Aorta (tissue), 5 donors: ENCODE measurements around the gene SEMA5B. TPM values are rescaled to one million over a fixed set of nuclear protein-coding genes. Genes with fewer than 3 reads are reported as not detected.

ENCODE experiments used
- ATAC-seq: fragments of 200-7000 bp; cut with Tn5 transposase; one replicate; pipeline ENCODE4 v1.9.1; 2022; ENCODE audit warnings: moderate library complexity; ENCODE audit not compliant: low FRiP score
- DNase-seq, 2 donors: peaks; one replicate each; pipeline ENCODE4 v3.0.0-alpha.2; 2020
- H3K27ac ChIP-seq, 2 donors: one replicate each; pipeline ENCODE4 v1.5.1; 2013; ENCODE audit warnings: low read length in 2 of 2, mild to moderate bottlenecking in 2 of 2, moderate library complexity in 2 of 2, control low read depth in 1 of 2, inconsistent platforms in 1 of 2, low read depth in 1 of 2
- H3K27me3 ChIP-seq, 2 donors: one replicate each; pipeline ENCODE4 v1.6.1; 2013; ENCODE audit warnings: control low read depth in 1 of 2, low read length in 1 of 2, mild to moderate bottlenecking in 1 of 2, moderate library complexity in 1 of 2; ENCODE audit not compliant: insufficient read depth in 2 of 2, control insufficient read depth in 1 of 2
- H3K36me3 ChIP-seq, 2 donors: one replicate each; pipeline ENCODE4 v1.6.1; 2013; ENCODE audit warnings: control low read depth in 1 of 2, low read length in 1 of 2, mild to moderate bottlenecking in 1 of 2; ENCODE audit not compliant: insufficient read depth in 2 of 2, control insufficient read depth in 1 of 2
- H3K4me1 ChIP-seq, 2 donors: one replicate each; pipeline ENCODE4 v1.6.1; 2013; ENCODE audit warnings: low read length in 2 of 2, control low read depth in 1 of 2, mild to moderate bottlenecking in 1 of 2, moderate library complexity in 1 of 2; ENCODE audit not compliant: insufficient read depth in 2 of 2, control insufficient read depth in 1 of 2
- H3K4me3 ChIP-seq, 2 donors: one replicate each; pipeline ENCODE4 v1.5.1; 2013; ENCODE audit warnings: low read length in 2 of 2, control low read depth in 1 of 2, mild to moderate bottlenecking in 1 of 2
- H3K9me3 ChIP-seq: one replicate; pipeline ENCODE4 v1.6.1; 2013; ENCODE audit warnings: mild to moderate bottlenecking, low read length; ENCODE audit not compliant: control insufficient read depth
- WGBS, 2 donors: extraction: QIAGEN DNeasy Blood & Tissue Kit; methylation state at CpG; one replicate each; pipeline ENCODE4 v1.1.7; 2013; 5-methylcytosine and 5-hydroxymethylcytosine counted together
- intact Hi-C, 2 donors: fragments of 100-400 bp; cut with DNase I; formaldehyde crosslinking; loops; one replicate each; pipeline versions ENCODE4 v1.14.2 to v1.15.0; 2022
- polyA plus RNA-seq, 2 donors: library from polyadenylated mRNA; stranded (reverse); fragments of 200-250 nt; gene quantifications; one replicate each; pipeline ENCODE4 v1.2.3, GENCODE V29; 2013
- total RNA-seq, 2 donors: library from RNA; stranded (reverse); fragmentation: NEBNext Ultra II Directional; extraction: Animal tissue kit (Norgen Biotek cat#: 25700); gene quantifications; one replicate each; pipeline ENCODE4 v1.2.1, GENCODE V29; 2021
- donor health status: healthy with polysubstance abuse.
- donor health status: Bipolar disorder and iron deficiency.
- donor health status: DM: no; HTN: no; CAD: no.
- donor health status: DM: no; HTN: no; CAD: no.
- donor health status: DM: yes; HTN: yes; CAD: no.

The SEMA5B gene
- total and polyA plus RNA-seq, 4 donors = under 0.01 to 4.9 (median 0.92) TPM

- intact Hi-C loops = loop anchor here in 1 of 2 donors (10.0 kb wide), 1 partner anchor 610 kb away; no protein-coding TSS in a partner anchor
- H3K27me3 ChIP-seq = no peaks in the 10 kb centered on the region
- no peak overlapping the region for H3K27ac ChIP-seq
- DNase-seq = no peak
- no peak overlapping the region for H3K4me3 ChIP-seq
- no peak for ATAC-seq
- 62 to 72% methylated on average over 2 of the region's 2 CpGs for WGBS, 2 donors
- H3K36me3 ChIP-seq = no peaks in the 10 kb centered on the region
- H3K9me3 ChIP-seq = no peaks in the 10 kb centered on the region
- H3K4me1 ChIP-seq = no peaks in the 10 kb centered on the region
Measured at GRCh38 chr3:122945230-122945629, 82.3 kb downstream of the SEMA5B start.

DNA sequence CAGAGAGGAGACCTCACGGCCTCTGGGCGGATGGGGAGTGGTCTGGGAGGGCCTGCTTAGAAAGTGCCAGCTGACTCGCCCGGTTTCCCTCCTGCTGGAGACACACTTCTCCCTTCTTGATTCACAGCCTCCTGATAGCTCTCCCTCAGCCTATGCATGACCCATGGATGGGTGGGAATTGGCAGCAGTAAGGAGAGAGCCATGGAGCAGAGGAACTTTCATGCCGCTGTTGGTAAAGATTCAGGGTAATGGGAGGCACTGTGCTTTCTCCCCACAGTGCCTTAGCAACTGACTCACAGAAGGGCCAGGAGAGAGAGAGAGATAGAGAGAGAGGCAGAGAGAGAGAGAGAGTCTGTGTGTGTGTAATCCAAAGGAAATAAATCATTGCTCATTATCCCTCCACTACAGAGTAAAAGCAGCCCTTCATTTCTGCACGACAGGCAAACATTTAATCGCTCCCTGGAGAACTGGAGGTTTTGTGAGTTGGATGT, 82.8 kb downstream of the SEMA5B start:
- ATAC-seq (no peak), DNase-seq (no peak)
- Histone ChIP-seq H3K27ac (no peak overlapping the region), H3K4me1 (no peaks in the 10 kb centered on the region), H3K9me3 (no peaks in the 10 kb centered on the region), H3K4me3 (no peak overlapping the region), H3K36me3 (no peaks in the 10 kb centered on the region), H3K27me3 (no peaks in the 10 kb centered on the region)
- intact Hi-C loops = loop anchor here in 1 of 2 donors (5.0 to 10.0 kb wide), 2 partner anchors 38 to 610 kb away; no protein-coding TSS in a partner anchor
- 33 to 43% methylated on average over 7 of the region's 7 CpGs for WGBS, 2 donors

DNA sequence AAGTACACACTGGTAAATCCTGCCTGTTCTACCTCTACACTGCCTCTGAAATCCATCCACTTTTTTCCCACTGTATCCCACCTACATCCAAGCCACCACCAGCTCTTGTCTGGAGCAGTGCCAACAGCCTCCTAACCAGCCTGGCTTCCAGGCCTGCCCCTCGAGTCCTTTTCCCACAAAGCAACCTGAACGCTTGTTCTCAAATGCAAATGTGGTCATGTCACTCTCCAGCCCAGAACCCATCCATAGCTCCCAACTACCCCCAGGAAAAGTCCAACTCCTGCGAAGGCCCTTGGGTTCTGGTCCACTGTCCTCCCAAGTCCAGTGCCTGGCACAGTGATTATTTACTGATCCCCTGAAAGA, 83.8 kb downstream of the SEMA5B start:
- 85 to 93% methylated on average over 3 of the region's 3 CpGs for WGBS, 2 donors
- no peak for DNase-seq
- intact Hi-C loops = loop anchor here (1.0 to 10.0 kb wide), 5 partner anchors 38 to 611 kb away; no protein-coding TSS in a partner anchor
- Histone ChIP-seq H3K9me3 (no peaks in the 10 kb centered on the region), H3K4me1 (no peaks in the 10 kb centered on the region), H3K27ac (no peak overlapping the region), H3K36me3 (no peaks in the 10 kb centered on the region), H3K27me3 (no peaks in the 10 kb centered on the region), H3K4me3 (no peak overlapping the region)
- no peak for ATAC-seq

DNA sequence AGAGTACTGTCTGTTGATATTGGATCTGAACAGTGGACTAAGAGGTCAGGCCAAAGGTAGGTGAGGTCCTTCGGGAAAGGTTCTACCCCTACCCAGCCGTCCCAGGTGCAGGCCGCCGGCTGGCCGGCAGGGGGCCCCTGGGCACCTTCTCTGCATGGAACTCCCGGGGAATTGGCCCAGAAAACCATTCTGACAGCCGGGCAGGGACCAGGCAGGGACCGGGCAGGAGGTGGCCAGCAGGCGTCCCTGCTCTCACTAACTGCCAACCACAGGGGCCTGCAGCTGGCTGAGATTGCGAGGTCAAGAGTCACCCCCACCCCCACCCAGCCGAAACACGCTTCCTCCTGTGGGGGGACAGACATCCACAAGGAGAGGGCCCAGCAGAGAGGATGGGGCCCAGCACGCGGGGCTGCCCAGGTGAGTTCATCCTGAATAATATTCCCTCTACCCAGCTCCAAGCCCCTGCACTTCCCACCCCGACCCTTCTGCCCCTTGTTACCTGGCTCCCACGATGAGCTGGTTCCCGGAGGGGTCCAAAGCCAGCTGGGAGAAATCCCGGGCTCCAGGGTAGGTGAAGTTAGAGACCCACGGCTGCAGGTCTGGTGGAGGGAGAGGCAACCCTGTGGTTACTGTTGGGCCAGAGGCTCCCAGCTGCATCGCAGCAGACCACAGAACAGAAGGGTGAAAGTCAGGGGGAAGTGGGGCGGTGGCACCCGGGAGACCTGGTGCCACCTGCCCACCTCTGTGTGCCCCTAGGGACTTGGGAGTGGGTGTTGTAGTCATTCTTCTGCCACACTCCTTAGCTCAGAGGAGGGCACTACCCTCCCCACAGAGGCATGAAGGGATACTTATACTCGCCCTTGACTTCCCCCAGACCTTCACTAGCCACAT, 84.4 kb downstream of the SEMA5B start:
- Histone ChIP-seq H3K4me1 (no peaks in the 10 kb centered on the region), H3K27me3 (no peaks in the 10 kb centered on the region), H3K4me3 (no peak overlapping the region), H3K9me3 (no peaks in the 10 kb centered on the region), H3K36me3 (no peaks in the 10 kb centered on the region), H3K27ac (no peak overlapping the region)
- intact Hi-C loops = loop anchor here (1.0 to 10.0 kb wide), 5 partner anchors 39 to 612 kb away; no protein-coding TSS in a partner anchor
- DNase-seq = peak; percentile 82 to 90
- WGBS, 2 donors = 31 to 36% methylated on average over 23 of the region's 23 CpGs
- peak; percentile 88 for ATAC-seq

- no peak for ATAC-seq
- no peaks in the 10 kb centered on the region for H3K4me1 ChIP-seq
- H3K27me3 ChIP-seq = no peaks in the 10 kb centered on the region
- WGBS, 2 donors = 84 to 86% methylated on average over 3 of the region's 3 CpGs
- no peak overlapping the region for H3K4me3 ChIP-seq
- no peaks in the 10 kb centered on the region for H3K36me3 ChIP-seq
- H3K27ac ChIP-seq = no peak overlapping the region
- H3K9me3 ChIP-seq = no peaks in the 10 kb centered on the region
- intact Hi-C loops = loop anchor here (2.0 to 10.0 kb wide), 4 partner anchors 40 to 613 kb away; no protein-coding TSS in a partner anchor
- no peak for DNase-seq
Measured at GRCh38 chr3:122942239-122942638, 85.3 kb downstream of the SEMA5B start.

GRCh38 chr3:122941228-122942206, 86.0 kb downstream of the SEMA5B start:
- intact Hi-C loops = loop anchor here (2.0 to 10.0 kb wide), 4 partner anchors 41 to 613 kb away; no protein-coding TSS in a partner anchor
- Histone ChIP-seq H3K4me1 (no peaks in the 10 kb centered on the region), H3K9me3 (no peaks in the 10 kb centered on the region), H3K27me3 (no peaks in the 10 kb centered on the region), H3K27ac (no peak overlapping the region), H3K36me3 (no peaks in the 10 kb centered on the region), H3K4me3 (no peak overlapping the region)
- WGBS, 2 donors = 89 to 94% methylated on average over 6 of the region's 6 CpGs
- no peak for DNase-seq
- no peak for ATAC-seq

DNA sequence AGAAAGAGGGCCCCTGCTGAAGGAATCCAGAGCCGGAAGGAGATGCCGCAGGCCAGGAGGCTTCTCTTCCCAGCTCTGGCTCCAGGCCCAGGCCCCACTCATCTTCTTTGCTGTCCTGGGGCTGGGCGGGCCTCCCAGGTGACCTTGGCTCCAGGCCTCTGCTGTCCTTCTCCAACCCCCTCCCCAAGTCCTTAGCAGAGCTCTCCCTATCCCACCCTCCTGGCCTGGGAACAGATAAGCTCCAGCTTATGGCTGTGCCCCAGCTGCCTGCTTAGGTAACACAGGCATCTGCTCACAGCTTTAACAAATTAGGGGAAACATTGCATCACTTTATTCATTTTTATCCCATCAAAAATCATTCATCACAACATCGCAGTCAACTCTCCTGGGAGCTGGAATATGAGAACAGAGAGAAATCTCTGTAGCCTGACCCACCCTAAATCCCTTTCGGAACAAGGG, 86.9 kb downstream of the SEMA5B start:
- Histone ChIP-seq H3K27me3 (no peaks in the 10 kb centered on the region), H3K36me3 (no peaks in the 10 kb centered on the region), H3K4me3 (no peak overlapping the region), H3K4me1 (no peaks in the 10 kb centered on the region), H3K9me3 (no peaks in the 10 kb centered on the region), H3K27ac (no peak overlapping the region)
- 92% methylated on average over 5 of the region's 5 CpGs for WGBS, 2 donors
- ATAC-seq (no peak), DNase-seq (no peak)
- intact Hi-C loops = loop anchor here in 1 of 2 donors (5.0 to 10.0 kb wide), 2 partner anchors 42 to 614 kb away; no protein-coding TSS in a partner anchor

DNA sequence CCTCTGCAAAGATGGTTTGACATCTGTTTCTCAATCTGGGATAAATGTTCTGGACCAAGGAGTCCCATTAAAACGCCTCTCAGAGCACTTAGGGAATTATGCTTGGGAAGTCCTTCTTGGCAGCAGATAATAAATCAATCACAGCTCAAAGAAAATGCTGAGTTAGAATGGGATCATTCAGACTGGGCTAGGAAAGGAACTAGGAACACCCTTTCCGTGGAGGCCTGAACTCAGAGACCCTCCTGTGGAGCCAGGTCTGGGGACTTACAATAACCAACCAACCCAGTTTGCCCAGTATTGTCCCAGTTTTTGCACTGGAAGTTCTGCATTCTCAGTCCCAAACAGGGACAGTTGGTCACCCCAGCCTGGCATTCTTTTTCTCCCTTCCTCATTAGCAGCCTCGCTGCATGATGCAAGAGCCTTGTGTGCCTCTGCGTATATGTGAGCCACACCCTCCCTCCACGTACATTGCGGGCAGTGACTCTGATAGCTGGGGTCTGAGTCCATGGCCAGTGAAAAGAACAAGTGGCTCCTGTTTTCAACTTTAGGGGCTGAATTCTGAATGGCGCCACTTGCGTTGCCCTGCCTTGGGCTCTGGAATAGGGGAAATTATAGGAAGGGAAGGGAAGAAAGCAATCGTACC, 88.7 kb downstream of the SEMA5B start:
- intact Hi-C loops = no loop called here
- no peaks in the 10 kb centered on the region for H3K27me3 ChIP-seq
- H3K4me3 ChIP-seq = no peak overlapping the region
- H3K9me3 ChIP-seq = no peaks in the 10 kb centered on the region
- ATAC-seq (no peak), DNase-seq (peak in 1 of 2 donors; percentile 77)
- H3K27ac ChIP-seq = no peak overlapping the region
- no peaks in the 10 kb centered on the region for H3K36me3 ChIP-seq
- no peaks in the 10 kb centered on the region for H3K4me1 ChIP-seq
- 84 to 88% methylated on average over 9 of the region's 9 CpGs for WGBS, 2 donors
